Activated T-helper 9 cell treated with anti-CD3 and anti-CD28 coated beads, Interleukin-2, amount 50 U/mL, for 16 hours (primary cell): ENCODE measurements around the gene CFAP46.
"Not testable (repeated sequence)": the region's sequence is repeated elsewhere in the genome, so short reads cannot be mapped to it uniquely, and the experiment has no call there.

Experiments
- DNase-seq: peaks from one replicate; pipeline ENCODE4 v3.0.0-alpha.2; 2020; ENCODE audit warnings: low read depth

CFAP46 gene

GRCh38 chr10:132861116-132861691 is 81.2 kb downstream of the CFAP46 start:
- DNase-seq, result no peak

GRCh38 chr10:132860532-132860931 is 81.8 kb downstream of the CFAP46 start:
- DNase-seq, result no peak

GRCh38 chr10:132859084-132859855 is 83.1 kb downstream of the CFAP46 start:
- DNase-seq, result no peak

- DNase-seq, result no peak
Observed at GRCh38 chr10:132858121-132859081, 84.0 kb downstream of the CFAP46 start.

GRCh38 chr10:132856869-132857524 is 85.4 kb downstream of the CFAP46 start:
- DNase-seq, result no peak

- no peak for DNase-seq
Observed at GRCh38 chr10:132855889-132856288, 86.5 kb downstream of the CFAP46 start.

- no peak for DNase-seq
Observed at GRCh38 chr10:132851451-132851850, 90.9 kb downstream of the CFAP46 start.

- DNase-seq, result no peak
Observed at GRCh38 chr10:132850896-132851295, 91.5 kb downstream of the CFAP46 start.

- DNase-seq, result no peak
Observed at GRCh38 chr10:132850246-132850645, 92.1 kb downstream of the CFAP46 start.

- no peak for DNase-seq
Observed at GRCh38 chr10:132849546-132850031, 92.8 kb downstream of the CFAP46 start.

GRCh38 chr10:132848951-132849545 is 93.3 kb downstream of the CFAP46 start:
- DNase-seq, result no peak

- DNase-seq, result no peak
Observed at GRCh38 chr10:132848291-132848701, 94.1 kb downstream of the CFAP46 start.

- DNase-seq, result no peak
Observed at GRCh38 chr10:132847856-132848255, 94.5 kb downstream of the CFAP46 start.

GRCh38 chr10:132847416-132847777 is 95.0 kb downstream of the CFAP46 start:
- DNase-seq, result no peak

- DNase-seq, result no peak
Observed at GRCh38 chr10:132846631-132847415, 95.5 kb downstream of the CFAP46 start.

GRCh38 chr10:132845780-132846595 is 96.4 kb downstream of the CFAP46 start:
- DNase-seq, result no peak

GRCh38 chr10:132845041-132845551 is 97.3 kb downstream of the CFAP46 start:
- DNase-seq, result no peak

GRCh38 chr10:132844069-132844809 is 98.1 kb downstream of the CFAP46 start:
- no peak for DNase-seq

GRCh38 chr10:132843276-132843675 is 99.1 kb downstream of the CFAP46 start:
- not testable (repeated sequence) for DNase-seq
